Bronchus fibroblast of lung (primary cell): ENCODE measurements around the gene SPANXN5. TPM values are rescaled to one million over a fixed set of nuclear protein-coding genes. Genes with fewer than 3 reads are reported as not detected.

Source experiments
- total RNA-seq: library from RNA; depleted of rRNA; stranded (reverse); fragments of >200 nt; gene quantifications from 2 replicates; pipeline ENCODE4 v1.2.3, GENCODE V29; 2015

The SPANXN5 gene
- not detected in 2 replicates for total RNA-seq

DNA sequence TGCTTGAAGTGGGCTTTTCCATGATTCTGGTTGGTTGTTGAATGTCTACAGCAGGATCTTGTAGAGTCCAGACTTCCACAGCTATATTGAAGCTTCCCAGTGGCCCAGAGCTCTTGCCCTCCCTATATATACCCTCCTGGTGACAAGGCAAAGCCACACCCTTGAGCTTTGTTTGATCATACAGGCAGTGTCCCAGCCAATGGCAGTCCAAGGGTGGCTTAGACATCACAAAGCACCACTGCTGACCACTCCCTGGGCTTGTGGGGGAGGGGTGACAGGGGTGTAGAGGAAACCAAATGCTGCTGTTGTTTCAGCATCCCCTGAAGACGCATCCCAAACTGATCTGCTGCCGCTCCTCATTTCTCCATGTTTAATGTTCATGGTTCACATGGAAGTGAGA lies at the start of gene SPANXN5:
TSS of gene SPANXN5 (minus strand) at position 101 of the 400 bp plus-strand sequence. CDS start at position 22, 79 bp downstream.

GRCh38 chrX:52811065-52811625 lies 13.9 kb upstream of the SPANXN5 start, which contains the start of gene XAGE5:
XAGE5 (plus strand) TSS chrX:52811287; CDS start chrX:52812567, 1,280 bp downstream.

GRCh38 chrX:52750952-52751351 lies 46.3 kb downstream of the SPANXN5 start, which contains the start of gene SSX2B:
SSX2B (plus strand) TSS chrX:52751252; CDS start chrX:52752681, 1,429 bp downstream.

Other genes with a start within 250 kb of the SPANXN5 start
- not detected in 2 replicates for gene SSX7, start 142.5 kb downstream of the SPANXN5 start, total RNA-seq
- gene SSX2, start 90.2 kb downstream of the SPANXN5 start, total RNA-seq: not detected in 2 replicates
- gene SSX2B, start 46.2 kb downstream of the SPANXN5 start, total RNA-seq: not detected in 2 replicates
- not detected in 2 replicates for gene XAGE5, start 13.9 kb upstream of the SPANXN5 start, total RNA-seq
- gene XAGE3, start 70.7 kb upstream of the SPANXN5 start, total RNA-seq: not detected in 2 replicates
- 13.7 and 18.5 TPM in 2 replicates for gene FAM156B, start 99.9 kb upstream of the SPANXN5 start, total RNA-seq
- gene FAM156A, start 161.1 kb upstream of the SPANXN5 start, total RNA-seq: 13.4 and 19.5 TPM in 2 replicates